H9 (cell line): Measurements from ENCODE around the gene TCOF1. TPM values are rescaled to one million over a fixed set of nuclear protein-coding genes. Genes with fewer than 3 reads are reported as not detected.
A peak's percentile ranks its signal among the peaks of the same experiment; 100 is the strongest.

Source experiments
- DNase-seq: peaks from one replicate; pipeline ENCODE4 v3.0.0-alpha.2; 2017
- H2AFZ ChIP-seq: one replicate; pipeline ENCODE4 v1.6.1; 2013; ENCODE audit warnings: mild to moderate bottlenecking, low read length, control low read depth, moderate library complexity
- H2AK5ac ChIP-seq: 2 replicates; pipeline ENCODE4 v1.6.1; 2013; ENCODE audit warnings: low read length, control low read depth, mixed read lengths; ENCODE audit not compliant: insufficient read length
- H2BK120ac ChIP-seq: one replicate; pipeline ENCODE4 v1.6.1; 2013; ENCODE audit warnings: low read depth, mild to moderate bottlenecking, low read length, control low read depth, inconsistent platforms; ENCODE audit not compliant: poor library complexity, severe bottlenecking
- H2BK12ac ChIP-seq: 2 replicates; pipeline ENCODE4 v1.6.1; 2013; ENCODE audit warnings: low read length, control low read depth, mixed read lengths, low read depth; ENCODE audit not compliant: insufficient read length
- H2BK15ac ChIP-seq: 2 replicates; pipeline ENCODE4 v1.6.1; 2013; ENCODE audit warnings: low read depth, low read length, control low read depth
- H2BK20ac ChIP-seq: one replicate; pipeline ENCODE4 v1.6.1; 2013; ENCODE audit warnings: low read depth, mild to moderate bottlenecking, low read length, control low read depth, inconsistent platforms; ENCODE audit not compliant: poor library complexity, severe bottlenecking
- H2BK5ac ChIP-seq: 2 replicates; pipeline ENCODE4 v1.6.1; 2013; ENCODE audit warnings: low read length, control low read depth, mixed read lengths; ENCODE audit not compliant: insufficient read length
- H3K14ac ChIP-seq: 2 replicates; pipeline ENCODE4 v1.6.1; 2013; ENCODE audit warnings: low read length, control low read depth; ENCODE audit not compliant: insufficient read depth
- H3K18ac ChIP-seq: 2 replicates; pipeline ENCODE4 v1.6.1; 2013; ENCODE audit warnings: low read depth, mild to moderate bottlenecking, mixed read lengths, low read length, control low read depth; ENCODE audit not compliant: insufficient read length
- H3K23ac ChIP-seq: 2 replicates; pipeline ENCODE4 v1.6.1; 2013; ENCODE audit warnings: low read length, control low read depth, mixed read lengths, low read depth; ENCODE audit not compliant: insufficient read length
- H3K23me2 ChIP-seq: 2 replicates; pipeline ENCODE4 v1.6.1; 2013; ENCODE audit warnings: low read depth, mild to moderate bottlenecking, mixed read lengths, low read length, control low read depth; ENCODE audit not compliant: insufficient read length, poor library complexity, severe bottlenecking
- H3K27ac ChIP-seq: 2 replicates; pipeline ENCODE4 v1.5.1; 2013; ENCODE audit warnings: low read length, control low read depth, mixed read lengths, low read depth; ENCODE audit not compliant: insufficient read length
- H3K27me3 ChIP-seq: 2 replicates; pipeline ENCODE4 v1.6.1; 2013; ENCODE audit warnings: low read length, control low read depth, inconsistent platforms; ENCODE audit not compliant: insufficient read depth
- H3K4ac ChIP-seq: 2 replicates; pipeline ENCODE4 v1.6.1; 2013; ENCODE audit warnings: low read depth, mild to moderate bottlenecking, control low read depth, inconsistent platforms, low read length, moderate library complexity
- H3K4me1 ChIP-seq: 2 replicates; pipeline ENCODE4 v1.6.1; 2013; ENCODE audit warnings: low read length, control low read depth, inconsistent platforms; ENCODE audit not compliant: insufficient read depth
- H3K4me2 ChIP-seq: 2 replicates; pipeline ENCODE4 v1.6.1; 2013; ENCODE audit warnings: low read length, control low read depth, mixed read lengths; ENCODE audit not compliant: insufficient read length, insufficient read depth
- H3K56ac ChIP-seq: 2 replicates; pipeline ENCODE4 v1.6.1; 2013; ENCODE audit warnings: low read depth, mild to moderate bottlenecking, mixed read lengths, low read length, control low read depth; ENCODE audit not compliant: insufficient read length
- H3K79me1 ChIP-seq: 2 replicates; pipeline ENCODE4 v1.6.1; 2013; ENCODE audit warnings: low read depth, mild to moderate bottlenecking, moderate library complexity, low read length, control low read depth, inconsistent platforms; ENCODE audit not compliant: insufficient read depth, poor library complexity, severe bottlenecking
- H3K79me2 ChIP-seq: 2 replicates; pipeline ENCODE4 v1.6.1; 2013; ENCODE audit warnings: low read length, control low read depth, inconsistent platforms; ENCODE audit not compliant: insufficient read depth
- H3K9ac ChIP-seq: 2 replicates; pipeline ENCODE4 v1.6.1; 2013; ENCODE audit warnings: low read length, control low read depth, mixed read lengths; ENCODE audit not compliant: insufficient read length; ENCODE audit errors: extremely low read depth
- H3K9me3 ChIP-seq: one replicate; pipeline ENCODE4 v1.6.1; 2013; ENCODE audit warnings: low read depth, low read length, inconsistent platforms; ENCODE audit not compliant: control insufficient read depth
- H3T11ph ChIP-seq: one replicate; pipeline ENCODE4 v1.6.1; 2013; ENCODE audit warnings: mild to moderate bottlenecking, low read length, control low read depth, inconsistent platforms
- H4K20me1 ChIP-seq: one replicate; pipeline ENCODE4 v1.6.1; 2013; ENCODE audit not compliant: control insufficient read depth, insufficient read length, insufficient read depth
- H4K5ac ChIP-seq: 2 replicates; pipeline ENCODE4 v1.6.1; 2013; ENCODE audit warnings: low read depth, mild to moderate bottlenecking, mixed read lengths, low read length, control low read depth; ENCODE audit not compliant: insufficient read length
- H4K8ac ChIP-seq: replicated peaks from 2 replicates; pipeline ENCODE4 v1.6.1; 2013; ENCODE audit warnings: low read length, control low read depth, mixed read lengths, low read depth; ENCODE audit not compliant: insufficient read length
- H4K91ac ChIP-seq: 2 replicates; pipeline ENCODE4 v1.6.1; 2013; ENCODE audit warnings: low read depth, mild to moderate bottlenecking, moderate library complexity, mixed read lengths, low read length, control low read depth; ENCODE audit not compliant: insufficient read length
- H3K27ac Mint-ChIP-seq, 3 experiments: 2 replicates in 2 of 3; 3 replicates in 1 of 3; pipeline ENCODE4 v1.8.0; 2020 to 2021; ENCODE audit warnings: mixed read lengths in 3 of 3, mild to moderate bottlenecking in 1 of 3, moderate library complexity in 1 of 3
- H3K27me3 Mint-ChIP-seq: 2 replicates; pipeline ENCODE4 v1.8.0; 2021; ENCODE audit warnings: low read depth, mild to moderate bottlenecking, moderate library complexity, mixed read lengths
- H3K36me3 Mint-ChIP-seq, 3 experiments: 2 replicates in 2 of 3; 3 replicates in 1 of 3; pipeline ENCODE4 v1.8.0; 2020 to 2021; ENCODE audit warnings: low read depth in 3 of 3, mixed read lengths in 3 of 3; ENCODE audit not compliant: insufficient read depth in 1 of 3
- H3K4me1 Mint-ChIP-seq, 2 experiments: 2 replicates each; pipeline ENCODE4 v1.8.0; 2020; ENCODE audit warnings: mixed read lengths in 2 of 2
- H3K4me3 Mint-ChIP-seq, 2 experiments: 2 replicates in 1 of 2; 3 replicates in 1 of 2; pipeline ENCODE4 v1.8.0; 2020 to 2021; ENCODE audit warnings: mild to moderate bottlenecking in 2 of 2, mixed read lengths in 2 of 2, moderate library complexity in 1 of 2
- H3K9me3 Mint-ChIP-seq, 2 experiments: 2 replicates in 1 of 2; 3 replicates in 1 of 2; pipeline ENCODE4 v1.8.0; 2020; ENCODE audit warnings: mild to moderate bottlenecking in 2 of 2, mixed read lengths in 2 of 2, moderate library complexity in 1 of 2
- WGBS: extraction: QIAGEN DNeasy Blood & Tissue Kit; methylation state at CpG from one replicate; pipeline ENCODE4 v1.1.7; 2013; ENCODE audit warnings: missing lambda C conversion rate, low lambda C conversion rate, mixed read lengths; ENCODE audit not compliant: insufficient read length; ENCODE audit errors: extremely low coverage; 5-methylcytosine and 5-hydroxymethylcytosine counted together
- total RNA-seq: library from RNA; stranded (reverse); gene quantifications from 2 replicates; pipeline ENCODE4 v1.2.1, GENCODE V29; 2021
- TF ChIP-seq, protein P1 (sequence below): fragments of 200-600 bp; sonication (generic); conservative IDR thresholded peaks from 3 replicates; pipeline ENCODE4 v1.8.0; 2021; ENCODE audit warnings: antibody characterized with exemption, mild to moderate bottlenecking

TCOF1 gene
- total RNA-seq, 1 experiment from 2014 or later, result 128 TPM

DNA sequence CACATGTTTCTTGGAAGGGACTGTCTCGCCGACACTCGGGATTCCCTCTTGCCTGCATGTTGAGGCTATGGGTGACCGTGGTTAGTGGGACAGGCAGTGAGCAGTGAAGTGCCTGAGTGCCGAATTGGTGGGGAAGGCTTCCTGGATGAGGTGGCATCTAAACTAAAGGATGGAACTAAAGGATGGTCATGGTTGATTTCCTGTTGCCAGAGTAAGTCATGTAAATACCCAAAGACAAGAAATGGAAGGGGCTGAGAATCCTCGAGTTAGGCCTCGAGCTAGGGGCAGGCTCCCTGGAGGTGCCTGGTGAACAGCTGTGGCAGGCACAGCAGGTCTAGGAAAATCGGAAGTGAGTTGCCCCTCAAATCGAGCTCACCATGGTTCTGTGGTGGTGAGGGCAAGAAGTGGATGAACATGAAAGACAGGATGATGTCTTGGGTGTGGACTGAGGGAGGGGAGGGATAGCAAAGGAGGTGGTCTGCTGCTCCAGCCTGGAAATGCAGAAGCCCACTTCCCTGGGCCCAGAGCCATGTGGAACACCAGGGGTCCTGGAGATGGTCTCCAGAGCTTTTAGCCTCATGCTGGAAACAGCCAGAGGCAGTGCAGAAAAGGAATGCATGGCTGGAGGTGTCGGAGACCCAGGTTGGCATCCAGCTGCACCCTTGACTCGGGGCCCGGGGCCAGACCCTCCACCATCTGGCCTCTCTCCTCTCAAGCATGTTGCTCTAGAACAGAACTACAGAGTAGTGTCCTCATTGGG lies 43.0 kb downstream of the TCOF1 start:
- no peaks in the 10 kb centered on the region for H3K27me3 Mint-ChIP-seq

More for the DNA sequence above, 43.0 kb downstream of the TCOF1 start:
- no peak overlapping the region for H3K18ac ChIP-seq
- no peak overlapping the region for H3K9ac ChIP-seq
- no peak overlapping the region for H3K14ac ChIP-seq
- TF ChIP-seq, protein P1, sequence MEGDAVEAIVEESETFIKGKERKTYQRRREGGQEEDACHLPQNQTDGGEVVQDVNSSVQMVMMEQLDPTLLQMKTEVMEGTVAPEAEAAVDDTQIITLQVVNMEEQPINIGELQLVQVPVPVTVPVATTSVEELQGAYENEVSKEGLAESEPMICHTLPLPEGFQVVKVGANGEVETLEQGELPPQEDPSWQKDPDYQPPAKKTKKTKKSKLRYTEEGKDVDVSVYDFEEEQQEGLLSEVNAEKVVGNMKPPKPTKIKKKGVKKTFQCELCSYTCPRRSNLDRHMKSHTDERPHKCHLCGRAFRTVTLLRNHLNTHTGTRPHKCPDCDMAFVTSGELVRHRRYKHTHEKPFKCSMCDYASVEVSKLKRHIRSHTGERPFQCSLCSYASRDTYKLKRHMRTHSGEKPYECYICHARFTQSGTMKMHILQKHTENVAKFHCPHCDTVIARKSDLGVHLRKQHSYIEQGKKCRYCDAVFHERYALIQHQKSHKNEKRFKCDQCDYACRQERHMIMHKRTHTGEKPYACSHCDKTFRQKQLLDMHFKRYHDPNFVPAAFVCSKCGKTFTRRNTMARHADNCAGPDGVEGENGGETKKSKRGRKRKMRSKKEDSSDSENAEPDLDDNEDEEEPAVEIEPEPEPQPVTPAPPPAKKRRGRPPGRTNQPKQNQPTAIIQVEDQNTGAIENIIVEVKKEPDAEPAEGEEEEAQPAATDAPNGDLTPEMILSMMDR, result no peak
- H3K4me1 ChIP-seq, result no peaks in the 10 kb centered on the region
- H3K56ac ChIP-seq, result no peak overlapping the region
- no peak overlapping the region for H3T11ph ChIP-seq
- no peak overlapping the region for H4K5ac ChIP-seq
- H3K79me2 ChIP-seq, result no peaks in the 10 kb centered on the region
- no peak overlapping the region for H2BK120ac ChIP-seq
- DNase-seq, result no peak
- H2AK5ac ChIP-seq, result no peak overlapping the region
- no peaks in the 10 kb centered on the region for H3K9me3 ChIP-seq
- H4K8ac ChIP-seq, result no peak overlapping the region
- H3K27me3 ChIP-seq, result no peaks in the 10 kb centered on the region
- Mint-ChIP-seq H3K36me3 (peaks cover 45 to 71% (median 61%) of the 10 kb centered on the region in 3 experiments), H3K9me3 (no peaks in the 10 kb centered on the region), H3K4me1 (no peaks in the 10 kb centered on the region), H3K4me3 (no peak overlapping the region), H3K27ac (peak overlapping the region in 2 of 3 experiments; percentile 2 to 81; a peak in 2 of 7 replicates)
- no peak overlapping the region for H2AFZ ChIP-seq
- no peak overlapping the region for H2BK5ac ChIP-seq
- WGBS, result no CpG with 5 or more reads among the region's 12 CpGs
- H3K79me1 ChIP-seq, result no peaks in the 10 kb centered on the region
- no peak overlapping the region for H3K4me2 ChIP-seq
- peaks cover 2% of the 10 kb centered on the region for H4K20me1 ChIP-seq
- H4K91ac ChIP-seq, result no peak overlapping the region
- H2BK20ac ChIP-seq, result no peak overlapping the region
- H3K23me2 ChIP-seq, result no peaks in the 10 kb centered on the region
- no peak overlapping the region for H3K23ac ChIP-seq
- H2BK12ac ChIP-seq, result no peak overlapping the region
- no peak overlapping the region for H3K27ac ChIP-seq
- no peak overlapping the region for H3K4ac ChIP-seq
- H2BK15ac ChIP-seq, result no peak overlapping the region
